GM21367 (cell line): ENCODE data around the gene SRP72.

ENCODE experiments used
- ATAC-seq: cut with Tn5 transposase; IDR thresholded peaks from one replicate; pipeline ENCODE4 v1.9.1; 2021; ENCODE audit not compliant: unreplicated experiment

The SRP72 gene

GRCh38 chr4:56540826-56541225 is 73.4 kb downstream of the SRP72 start:
- no peak for ATAC-seq

DNA sequence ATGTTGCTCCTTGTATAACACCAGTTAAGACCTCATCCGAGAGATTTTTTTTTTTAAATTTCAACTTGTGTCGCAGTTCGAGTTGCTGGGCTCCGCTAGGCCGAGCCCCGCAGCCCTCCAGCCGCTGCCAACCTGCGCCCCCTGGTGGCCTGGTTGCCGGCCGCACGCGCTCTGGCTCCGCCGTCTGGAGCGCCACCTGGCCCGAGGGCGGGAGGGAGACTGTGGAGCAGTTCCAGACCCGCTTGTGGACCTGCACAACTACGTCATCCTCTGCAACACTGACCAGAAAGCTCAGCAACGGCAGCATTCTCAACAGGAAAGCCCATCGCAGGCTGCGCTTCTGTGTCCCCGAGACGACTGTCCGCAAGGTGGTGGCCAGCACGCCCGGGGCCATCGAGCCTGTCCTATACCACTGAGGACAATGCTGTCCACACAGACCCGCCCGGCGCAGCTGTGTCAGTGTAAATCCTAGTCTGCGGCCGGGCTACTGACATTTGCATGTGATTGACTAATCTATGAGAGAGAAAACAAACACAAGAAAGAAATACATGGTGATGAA is 77.2 kb downstream of the SRP72 start:
- peak; percentile 99 for ATAC-seq

GRCh38 chr4:56550642-56551041 is 83.2 kb downstream of the SRP72 start:
- no peak for ATAC-seq

GRCh38 chr4:56551516-56551915 is 84.1 kb downstream of the SRP72 start:
- ATAC-seq: no peak

DNA sequence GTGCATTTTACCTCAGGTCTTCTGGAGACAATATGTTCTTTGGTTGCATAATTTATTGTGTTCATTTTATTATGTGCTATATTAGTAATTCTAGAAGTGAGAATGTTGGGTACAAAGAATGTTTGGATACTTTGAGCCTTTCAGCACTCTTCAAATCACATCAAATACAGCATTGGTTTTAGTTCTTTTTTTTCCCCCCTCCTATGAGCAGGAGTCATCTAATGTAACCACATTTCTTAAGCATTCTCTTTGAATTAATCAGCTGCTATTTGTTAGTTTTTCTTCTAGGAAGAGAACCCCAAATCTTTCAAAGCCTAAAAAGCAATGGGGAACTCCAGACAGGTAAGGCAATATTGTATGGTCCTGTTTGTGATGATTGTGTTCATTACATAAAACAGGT is 84.9 kb downstream of the SRP72 start:
- no peak for ATAC-seq
